HG02759 (cell line): ENCODE results near the gene UBE2QL1.

Experiments
- ATAC-seq: cut with Tn5 transposase; IDR thresholded peaks from one replicate; pipeline ENCODE4 v1.9.1; 2021; ENCODE audit warnings: mild to moderate bottlenecking, moderate library complexity; ENCODE audit not compliant: unreplicated experiment

Gene UBE2QL1

GRCh38 chr5:6448622-6449464 lies at the start of gene UBE2QL1:
Gene UBE2QL1 (plus strand): TSS chr5:6448859. CDS start chr5:6448894, 35 bp downstream.
- ATAC-seq: peak; percentile 74

GRCh38 chr5:6399980-6400910 lies 48.4 kb upstream of the UBE2QL1 start:
- ATAC-seq: no peak

GRCh38 chr5:6401410-6401809 lies 47.2 kb upstream of the UBE2QL1 start:
- no peak for ATAC-seq

GRCh38 chr5:6402939-6403338 lies 45.7 kb upstream of the UBE2QL1 start:
- no peak for ATAC-seq

DNA sequence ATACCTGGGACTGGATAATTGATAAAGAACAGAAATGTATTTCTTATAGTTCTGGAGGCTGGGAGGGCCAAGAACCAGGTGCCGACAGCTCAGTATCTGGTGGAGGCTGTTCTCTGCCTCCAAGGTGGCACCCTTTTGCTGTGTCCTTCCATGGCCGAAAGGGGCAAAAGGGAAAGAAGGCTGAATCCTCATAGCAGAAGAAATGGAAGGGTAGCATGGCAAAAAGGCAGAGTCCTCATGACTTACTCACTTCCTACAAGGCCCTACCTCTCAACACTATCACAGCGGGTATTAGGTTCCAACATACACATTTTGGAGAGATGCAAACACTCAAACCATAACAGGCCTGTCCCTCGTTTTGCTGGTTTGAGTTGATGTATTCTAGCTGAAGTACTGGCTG lies 45.2 kb upstream of the UBE2QL1 start:
- ATAC-seq: no peak

DNA sequence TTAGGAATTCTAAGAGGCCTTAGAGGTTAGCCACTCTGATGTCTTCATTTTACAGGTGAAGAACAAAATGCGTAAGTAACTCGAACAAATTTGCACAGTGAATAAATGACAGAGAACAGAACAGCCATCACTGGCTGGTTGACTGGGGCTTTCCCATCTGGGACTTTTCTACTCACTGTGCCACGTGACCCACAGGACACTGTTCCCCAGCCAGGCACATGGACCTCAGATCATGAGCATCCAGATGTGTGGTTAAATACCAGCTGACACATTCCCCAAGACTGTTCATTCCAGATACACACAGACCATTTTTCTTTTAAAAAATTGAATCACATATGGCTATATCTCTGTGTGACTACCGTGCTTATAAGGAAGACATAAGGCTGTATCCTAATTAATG lies 44.5 kb upstream of the UBE2QL1 start:
- ATAC-seq: peak; percentile 88

GRCh38 chr5:6405591-6405990 lies 43.1 kb upstream of the UBE2QL1 start:
- ATAC-seq: no peak

DNA sequence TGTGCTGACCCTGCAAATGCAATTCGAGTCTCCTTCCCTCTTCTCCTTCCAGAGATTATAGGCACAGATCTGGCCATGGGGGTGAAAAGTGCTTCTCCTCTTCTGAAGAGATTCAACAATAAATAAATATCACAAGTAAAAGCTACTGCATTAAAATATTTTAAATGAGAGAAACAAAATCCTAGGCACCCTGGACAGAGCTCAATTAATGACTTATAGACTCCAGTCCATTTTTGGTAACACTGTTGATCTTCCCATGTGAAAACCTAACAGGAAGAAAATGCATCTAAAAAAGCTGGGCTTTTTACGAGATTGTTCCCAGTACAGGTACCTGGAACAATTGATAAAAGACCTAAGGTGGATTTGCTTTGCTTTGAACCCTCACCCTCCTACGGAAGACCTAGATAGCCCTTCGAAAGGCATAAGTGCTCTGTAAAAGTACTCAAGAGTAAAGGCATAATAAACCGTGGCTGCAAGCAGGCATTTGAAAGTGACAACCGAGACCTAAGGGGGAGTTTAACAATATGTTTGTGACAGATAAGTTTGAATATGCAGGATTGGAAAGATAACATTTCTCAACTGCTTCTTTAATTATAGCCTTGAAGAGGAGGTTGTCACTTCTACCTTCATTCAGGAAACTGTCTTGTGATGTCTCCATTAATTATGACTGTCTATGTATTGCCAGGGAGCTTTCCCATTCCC lies 41.0 kb upstream of the UBE2QL1 start:
- ATAC-seq: no peak

DNA sequence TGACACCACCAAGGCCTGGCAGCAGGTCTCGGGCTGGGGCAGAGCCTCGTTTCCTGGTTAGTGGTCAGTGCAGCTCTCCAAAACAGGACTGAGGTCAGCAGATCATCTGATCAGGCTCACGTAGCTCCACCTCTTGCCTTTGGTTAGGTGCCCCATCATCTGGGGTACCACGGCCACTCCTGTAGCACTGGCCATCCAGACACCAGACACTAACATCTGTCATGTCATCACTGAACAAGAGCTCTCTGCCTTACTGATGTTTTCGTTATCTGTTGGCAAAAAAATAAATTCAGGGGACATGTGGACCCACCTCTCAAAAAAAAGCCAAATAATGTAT lies 40.4 kb upstream of the UBE2QL1 start:
- no peak for ATAC-seq

DNA sequence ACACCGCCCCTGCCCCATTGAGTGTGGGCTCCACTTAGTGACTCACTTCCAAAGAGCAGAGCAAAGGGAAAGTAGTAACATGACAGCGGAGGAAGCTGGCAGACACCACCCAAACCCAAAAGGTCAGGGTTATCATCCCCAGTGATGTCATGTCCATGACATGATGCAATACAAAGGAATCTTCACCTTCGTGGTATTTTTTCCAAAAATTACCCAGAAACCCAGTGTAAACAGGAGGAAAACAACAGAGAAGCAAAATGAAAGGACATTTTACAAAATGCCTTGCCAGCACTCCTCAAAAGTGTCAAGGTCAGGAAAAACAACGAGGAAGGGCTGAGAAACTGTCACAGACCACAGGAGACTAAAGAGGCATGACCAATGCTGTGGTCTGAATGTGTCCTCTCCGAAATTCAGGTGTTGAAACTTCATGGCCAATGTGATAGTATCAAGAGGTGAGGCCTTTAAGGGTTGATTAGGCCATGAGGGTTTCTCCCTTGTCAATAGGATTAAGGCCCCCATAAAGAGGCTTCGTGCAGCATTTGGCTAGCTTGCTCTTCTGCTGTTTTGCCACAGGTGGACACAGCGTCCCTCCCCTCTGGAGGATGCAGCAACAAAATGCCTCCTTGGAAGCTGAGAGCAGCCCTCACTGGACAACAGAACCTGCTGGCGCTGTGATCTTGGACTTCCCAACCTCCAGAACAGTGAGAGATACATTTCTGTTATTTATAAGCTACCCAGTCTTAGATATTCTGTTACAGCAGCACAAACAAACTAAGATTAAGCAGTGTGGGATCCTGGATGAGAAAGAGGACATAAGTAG lies 39.8 kb upstream of the UBE2QL1 start:
- ATAC-seq: no peak

DNA sequence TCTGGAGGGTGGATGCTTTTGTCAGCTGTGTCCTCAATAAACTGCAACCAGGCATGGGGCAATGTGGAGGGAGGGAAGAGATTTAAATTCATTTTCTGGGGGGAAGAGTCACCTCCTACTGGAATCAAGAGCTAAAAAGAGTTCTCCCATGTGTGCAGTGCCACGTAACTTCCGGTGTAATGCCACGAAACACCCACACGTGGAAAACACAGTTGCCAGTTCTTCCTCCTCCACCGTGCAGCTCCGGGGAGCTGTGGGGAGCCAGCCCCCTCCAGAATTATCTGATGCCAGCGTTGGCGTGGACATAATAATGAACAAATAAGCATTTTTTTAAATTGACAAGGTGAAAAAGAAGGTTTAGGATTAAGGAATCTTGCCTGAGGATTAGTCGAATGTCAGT lies 38.2 kb upstream of the UBE2QL1 start:
- ATAC-seq: no peak

DNA sequence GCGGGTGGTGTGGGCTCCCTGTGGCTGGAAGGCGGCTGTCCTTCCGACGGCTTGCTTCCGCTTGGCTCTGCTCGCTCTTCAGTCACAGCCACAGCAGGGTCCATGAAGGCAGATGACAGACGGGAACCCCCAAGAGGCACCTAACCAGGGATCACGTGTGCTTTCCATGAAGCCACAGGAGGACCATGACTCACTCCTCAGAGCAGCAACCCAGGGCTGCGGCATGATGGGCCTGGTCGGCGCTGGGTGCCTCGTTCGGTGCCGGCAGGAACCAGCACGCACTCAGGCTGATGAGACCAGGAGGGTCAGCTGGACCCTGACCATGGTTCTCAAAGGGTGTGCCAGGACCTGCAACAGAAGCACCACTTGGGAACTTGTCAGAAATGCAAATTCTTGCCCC lies 37.5 kb upstream of the UBE2QL1 start:
- ATAC-seq: no peak

- no peak for ATAC-seq
Observed at GRCh38 chr5:6412811-6413210, 35.8 kb upstream of the UBE2QL1 start.

DNA sequence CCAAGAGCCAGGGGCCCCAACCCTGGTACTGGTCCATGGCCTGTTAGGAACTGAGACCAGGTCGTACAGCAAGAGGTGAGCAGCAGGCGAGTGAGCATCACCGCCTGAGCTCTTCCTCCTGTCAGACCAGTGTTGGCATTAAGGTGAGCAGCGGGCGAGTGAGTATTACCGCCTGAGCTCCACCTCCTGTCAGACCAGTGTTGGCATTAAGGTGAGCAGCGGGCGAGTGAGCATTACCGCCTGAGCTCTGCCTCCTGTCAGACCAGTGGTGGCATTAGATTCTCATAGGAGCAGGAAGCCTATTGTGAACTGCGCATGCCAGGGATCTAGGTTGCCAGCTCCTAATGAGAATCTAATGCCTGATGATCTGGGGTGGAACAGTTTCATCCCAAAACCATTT lies 31.0 kb upstream of the UBE2QL1 start:
- no peak for ATAC-seq

DNA sequence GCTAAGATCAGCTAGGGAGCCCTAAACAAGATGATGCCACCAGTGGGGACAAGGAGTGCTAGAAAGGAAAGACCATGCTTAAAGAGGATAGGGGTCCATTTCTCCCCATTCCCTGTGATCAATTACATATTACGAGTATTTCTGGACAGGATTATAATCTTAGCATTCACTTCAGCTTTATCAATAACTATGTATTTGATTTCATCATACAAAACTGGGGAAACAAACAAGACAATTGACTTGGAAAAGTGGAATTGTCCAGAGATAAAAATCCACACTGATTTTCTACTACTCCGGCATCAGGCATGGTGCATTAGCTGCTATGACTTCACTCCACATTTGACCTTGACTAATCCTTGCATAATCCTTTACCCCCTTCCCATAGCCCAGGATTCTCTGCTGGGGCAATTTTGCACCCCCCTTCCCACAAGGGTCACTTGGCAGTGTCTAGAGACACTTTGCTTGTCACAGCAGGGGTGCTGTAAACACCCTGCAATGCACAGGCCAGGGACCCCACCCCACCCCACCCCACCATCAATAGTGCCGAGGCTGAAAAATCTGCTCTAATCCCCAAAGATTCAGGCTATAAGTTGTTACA lies 29.9 kb upstream of the UBE2QL1 start:
- ATAC-seq: no peak

DNA sequence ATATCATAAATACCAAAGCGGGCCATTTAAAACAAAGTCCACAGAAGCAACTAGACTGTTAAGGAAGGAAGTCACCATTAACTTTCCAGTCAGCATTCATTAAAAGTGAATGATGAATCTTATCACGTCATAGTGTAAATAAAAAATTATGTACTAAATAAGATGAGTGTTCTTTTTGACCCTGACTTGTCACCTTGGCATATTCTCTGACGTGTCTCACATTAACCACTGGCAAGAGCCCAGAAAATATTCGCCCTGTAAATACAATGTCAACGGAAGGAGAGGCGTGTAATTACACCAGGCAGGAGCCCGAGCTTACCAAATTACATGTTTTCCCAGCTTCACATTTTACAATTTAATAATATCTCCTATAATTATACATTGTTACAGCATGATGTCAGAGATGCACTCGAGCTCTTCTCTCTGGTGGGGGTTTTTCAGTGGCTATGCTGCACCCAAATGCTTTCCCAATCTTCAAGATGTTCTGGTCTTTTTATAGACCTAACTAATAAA lies 29.3 kb upstream of the UBE2QL1 start:
- ATAC-seq: no peak

GRCh38 chr5:6423327-6424109 lies 25.1 kb upstream of the UBE2QL1 start:
- no peak for ATAC-seq

- ATAC-seq: no peak
Observed at GRCh38 chr5:6424110-6424659, 24.5 kb upstream of the UBE2QL1 start.

GRCh38 chr5:6424700-6425099 lies 24.0 kb upstream of the UBE2QL1 start:
- ATAC-seq: no peak
